Dermis blood vessel endothelial cell (primary cell): ENCODE measurements around the gene ANGPTL4. TPM values are rescaled to one million over a fixed set of nuclear protein-coding genes. Genes with fewer than 3 reads are reported as not detected.
"Not testable (repeated sequence)": the region's sequence is repeated elsewhere in the genome, so short reads cannot be mapped to it uniquely, and the experiment has no call there.

Experiments used
- DNase-seq: peaks from one replicate; pipeline ENCODE4 v3.0.0; 2010
- total RNA-seq: library from RNA; depleted of rRNA; stranded (reverse); fragments of >200 nt; gene quantifications from 2 replicates; pipeline ENCODE4 v1.2.3, GENCODE V29; 2014

The ANGPTL4 gene
- 4.3 and 8.7 TPM in 2 replicates for total RNA-seq

- DNase-seq, result peak; percentile 72
These were observed at the start of gene ANGPTL4 for GRCh38 chr19:8363803-8364771. TSS of gene ANGPTL4 (plus strand) at chr19:8364155. CDS start at chr19:8364322, 167 bp downstream.

- DNase-seq, result not testable (repeated sequence)
These were observed 48.8 kb upstream of the ANGPTL4 start for GRCh38 chr19:8314981-8315640.

- DNase-seq, result no peak
These were observed 47.4 kb upstream of the ANGPTL4 start for GRCh38 chr19:8316351-8317125.

GRCh38 chr19:8318835-8319234, 45.1 kb upstream of the ANGPTL4 start:
- DNase-seq, result not testable (repeated sequence)

GRCh38 chr19:8319807-8320520, 44.0 kb upstream of the ANGPTL4 start:
- no peak for DNase-seq

- DNase-seq, result peak; percentile 34
These were observed 43.3 kb upstream of the ANGPTL4 start for GRCh38 chr19:8320564-8321066.

GRCh38 chr19:8321067-8321985, 42.6 kb upstream of the ANGPTL4 start, which contains the start of the genes NDUFA7 and RPS28:
TSS of gene NDUFA7 (minus strand) at chr19:8321375. CDS start at chr19:8321358, 17 bp downstream.
TSS of gene RPS28 (plus strand) at chr19:8321496. CDS start at chr19:8321531, 35 bp downstream.
- DNase-seq, result peak; percentile 98

GRCh38 chr19:8321986-8322637, 41.8 kb upstream of the ANGPTL4 start:
- DNase-seq, result peak; percentile 39

- DNase-seq, result peak; percentile 16
These were observed 41.3 kb upstream of the ANGPTL4 start for GRCh38 chr19:8322638-8322997.

GRCh38 chr19:8323781-8324185, 40.2 kb upstream of the ANGPTL4 start:
- peak; percentile 43 for DNase-seq

GRCh38 chr19:8324186-8325050, 39.5 kb upstream of the ANGPTL4 start:
- peak; percentile 59 for DNase-seq

- DNase-seq, result no peak
These were observed 38.5 kb upstream of the ANGPTL4 start for GRCh38 chr19:8325454-8325853.

- no peak for DNase-seq
These were observed 34.0 kb upstream of the ANGPTL4 start for GRCh38 chr19:8329996-8330395.

GRCh38 chr19:8331263-8331845, 32.6 kb upstream of the ANGPTL4 start:
- no peak for DNase-seq

GRCh38 chr19:8332976-8333766, 30.8 kb upstream of the ANGPTL4 start:
- DNase-seq, result no peak

- no peak for DNase-seq
These were observed 30.0 kb upstream of the ANGPTL4 start for GRCh38 chr19:8333767-8334457.
